ENCODE results near the gene PYGO2.
A peak's percentile ranks its signal among the peaks of the same experiment; 100 is the strongest.

PYGO2 gene

DNA sequence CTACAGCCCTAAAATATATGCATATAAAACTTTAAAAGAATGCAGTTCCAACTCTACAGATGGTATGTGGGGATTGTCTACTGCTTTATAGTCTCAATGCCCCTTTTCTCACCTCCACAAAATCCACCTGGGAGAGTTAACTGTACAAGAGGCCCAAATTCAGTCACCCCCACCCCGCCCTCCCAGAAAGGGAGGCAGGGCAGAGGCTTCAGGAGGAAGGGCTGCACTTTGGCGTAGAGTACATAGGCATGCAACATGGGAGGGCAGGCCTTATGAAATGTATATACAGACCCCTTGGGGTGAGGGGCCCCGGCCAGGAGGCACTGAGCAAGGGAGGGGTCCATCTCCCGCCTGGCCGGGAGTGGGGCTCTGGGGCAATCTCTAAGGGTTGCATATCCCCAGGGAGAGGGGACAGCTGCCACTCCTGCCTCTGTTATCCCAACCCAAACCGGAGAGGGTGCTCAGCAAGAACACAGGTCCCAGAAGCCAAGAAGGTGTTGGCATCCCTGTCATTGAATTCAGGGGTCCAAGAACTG, 1.3 kb upstream of the PYGO2 start:
- H3K4me3 ChIP-seq (ENCODE audit: low read depth, low read length), result no peak overlapping the region
- TF ChIP-seq, protein P1, sequence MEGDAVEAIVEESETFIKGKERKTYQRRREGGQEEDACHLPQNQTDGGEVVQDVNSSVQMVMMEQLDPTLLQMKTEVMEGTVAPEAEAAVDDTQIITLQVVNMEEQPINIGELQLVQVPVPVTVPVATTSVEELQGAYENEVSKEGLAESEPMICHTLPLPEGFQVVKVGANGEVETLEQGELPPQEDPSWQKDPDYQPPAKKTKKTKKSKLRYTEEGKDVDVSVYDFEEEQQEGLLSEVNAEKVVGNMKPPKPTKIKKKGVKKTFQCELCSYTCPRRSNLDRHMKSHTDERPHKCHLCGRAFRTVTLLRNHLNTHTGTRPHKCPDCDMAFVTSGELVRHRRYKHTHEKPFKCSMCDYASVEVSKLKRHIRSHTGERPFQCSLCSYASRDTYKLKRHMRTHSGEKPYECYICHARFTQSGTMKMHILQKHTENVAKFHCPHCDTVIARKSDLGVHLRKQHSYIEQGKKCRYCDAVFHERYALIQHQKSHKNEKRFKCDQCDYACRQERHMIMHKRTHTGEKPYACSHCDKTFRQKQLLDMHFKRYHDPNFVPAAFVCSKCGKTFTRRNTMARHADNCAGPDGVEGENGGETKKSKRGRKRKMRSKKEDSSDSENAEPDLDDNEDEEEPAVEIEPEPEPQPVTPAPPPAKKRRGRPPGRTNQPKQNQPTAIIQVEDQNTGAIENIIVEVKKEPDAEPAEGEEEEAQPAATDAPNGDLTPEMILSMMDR (IDR thresholded peaks at IDR 0.05; ENCODE audit: low read depth, low read length), result no peak

- H3K4me3 ChIP-seq (ENCODE audit: low read depth, low read length), result peak overlapping the region; percentile 75
- TF ChIP-seq, protein P1 (IDR thresholded peaks at IDR 0.05; ENCODE audit: low read depth, low read length), result no peak
These were observed 671 bp upstream of the PYGO2 start for GRCh38 chr1:154962156-154962749.

GRCh38 chr1:154960446-154961136, 991 bp downstream of the PYGO2 start:
- TF ChIP-seq, protein P1 (IDR thresholded peaks at IDR 0.05; ENCODE audit: low read depth, low read length), result no peak
- peak overlapping the region; percentile 75 for H3K4me3 ChIP-seq (ENCODE audit: low read depth, low read length)

DNA sequence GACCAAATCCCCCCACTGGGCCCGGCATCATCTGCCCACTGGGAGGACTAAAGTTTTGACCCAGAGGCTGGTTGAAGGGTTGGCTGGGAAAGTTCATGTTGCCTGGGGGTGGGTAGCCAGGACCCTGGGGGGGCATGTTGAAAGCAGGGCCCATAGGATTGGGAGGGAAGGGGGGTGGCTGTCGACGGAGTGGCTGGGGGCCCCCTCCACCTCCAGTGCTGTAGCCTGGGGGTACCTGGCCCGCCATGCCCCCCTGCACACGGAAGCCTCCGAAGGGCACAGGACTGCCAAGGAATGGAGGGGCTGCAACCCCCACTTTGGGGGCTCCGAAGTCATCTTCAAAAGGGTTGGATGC, 2.2 kb downstream of the PYGO2 start:
- TF ChIP-seq, protein P1 (IDR thresholded peaks at IDR 0.05; ENCODE audit: low read depth, low read length), result no peak
- no peak overlapping the region for H3K4me3 ChIP-seq (ENCODE audit: low read depth, low read length)

- TF ChIP-seq, protein P1 (IDR thresholded peaks at IDR 0.05; ENCODE audit: low read depth, low read length), result no peak
- H3K4me3 ChIP-seq (ENCODE audit: low read depth, low read length), result no peak overlapping the region
These were observed 2.7 kb downstream of the PYGO2 start for GRCh38 chr1:154958681-154959425.

DNA sequence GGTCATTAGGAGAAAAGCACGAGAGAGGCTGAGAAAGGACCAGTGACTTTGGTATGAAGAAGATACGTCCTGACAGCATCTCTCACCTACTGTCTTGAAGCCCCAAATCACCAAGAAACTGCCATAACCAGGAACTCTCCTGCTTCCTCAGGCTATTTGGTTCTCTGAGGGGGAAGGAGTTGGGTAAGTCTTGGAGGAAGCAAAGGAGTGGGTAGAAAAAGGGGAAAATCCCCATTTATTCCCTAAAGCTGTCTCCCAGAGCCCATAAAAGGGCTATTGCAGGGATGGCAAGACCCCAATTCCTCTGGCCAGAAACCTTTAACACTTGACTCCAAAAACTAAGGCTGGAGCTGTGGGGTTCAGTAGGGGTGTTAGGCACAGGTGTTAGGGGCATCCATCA, 3.5 kb downstream of the PYGO2 start:
- TF ChIP-seq, protein P1 (IDR thresholded peaks at IDR 0.05; ENCODE audit: low read depth, low read length), result no peak

More for the DNA sequence above, 3.5 kb downstream of the PYGO2 start:
- no peak overlapping the region for H3K4me3 ChIP-seq (ENCODE audit: low read depth, low read length)

Measured in WI38 (cell line).